Vagina (tissue), 2 donors: ENCODE measurements around the gene FCHSD2.

ENCODE experiments used
- POLR2A ChIP-seq, 2 donors: fragments of 450-650 bp; IDR thresholded peaks; one replicate each; pipeline ENCODE4 v1.6.1; 2017; ENCODE audit warnings: antibody characterized with exemption in 2 of 2, mild to moderate bottlenecking in 2 of 2, moderate library complexity in 2 of 2
- TF ChIP-seq, protein P1 (sequence below), 3 experiments: fragments of 450-650 bp in 2 of 3; fragments of 200-600 bp in 1 of 3; sonication (generic) in 1 of 3; IDR thresholded peaks; one replicate each; pipeline ENCODE4 v1.5.1; 2017 to 2019; ENCODE audit warnings: antibody characterized with exemption in 3 of 3, mild to moderate bottlenecking in 2 of 3, moderate library complexity in 2 of 3

DNA sequence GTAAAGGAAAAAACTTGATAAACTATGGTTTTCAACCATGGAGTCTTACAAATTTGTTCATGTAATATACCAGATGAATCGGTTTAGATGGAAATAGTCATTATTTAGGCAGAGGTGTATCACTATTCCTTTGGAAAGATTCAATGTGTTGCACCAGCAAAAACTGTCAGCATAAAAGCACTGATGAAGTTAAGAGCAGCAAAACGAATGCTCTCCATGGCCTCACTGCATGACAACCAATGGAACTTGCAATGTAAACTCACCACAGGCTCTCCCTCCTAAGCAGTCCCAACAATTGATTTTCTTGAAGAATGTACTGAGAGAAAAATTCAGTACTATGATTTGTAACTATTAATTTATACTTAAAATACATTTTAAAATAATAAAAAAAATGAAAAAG lies 139.9 kb downstream of the FCHSD2 start:
- TF ChIP-seq, protein P1, sequence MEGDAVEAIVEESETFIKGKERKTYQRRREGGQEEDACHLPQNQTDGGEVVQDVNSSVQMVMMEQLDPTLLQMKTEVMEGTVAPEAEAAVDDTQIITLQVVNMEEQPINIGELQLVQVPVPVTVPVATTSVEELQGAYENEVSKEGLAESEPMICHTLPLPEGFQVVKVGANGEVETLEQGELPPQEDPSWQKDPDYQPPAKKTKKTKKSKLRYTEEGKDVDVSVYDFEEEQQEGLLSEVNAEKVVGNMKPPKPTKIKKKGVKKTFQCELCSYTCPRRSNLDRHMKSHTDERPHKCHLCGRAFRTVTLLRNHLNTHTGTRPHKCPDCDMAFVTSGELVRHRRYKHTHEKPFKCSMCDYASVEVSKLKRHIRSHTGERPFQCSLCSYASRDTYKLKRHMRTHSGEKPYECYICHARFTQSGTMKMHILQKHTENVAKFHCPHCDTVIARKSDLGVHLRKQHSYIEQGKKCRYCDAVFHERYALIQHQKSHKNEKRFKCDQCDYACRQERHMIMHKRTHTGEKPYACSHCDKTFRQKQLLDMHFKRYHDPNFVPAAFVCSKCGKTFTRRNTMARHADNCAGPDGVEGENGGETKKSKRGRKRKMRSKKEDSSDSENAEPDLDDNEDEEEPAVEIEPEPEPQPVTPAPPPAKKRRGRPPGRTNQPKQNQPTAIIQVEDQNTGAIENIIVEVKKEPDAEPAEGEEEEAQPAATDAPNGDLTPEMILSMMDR (IDR thresholded peaks at IDR 0.05), result no peak
- TF ChIP-seq POLR2A (IDR thresholded peaks at IDR 0.05), result no peak
